Lung (tissue), 12 donors: Measurements from ENCODE around the gene HDAC4. TPM values are rescaled to one million over a fixed set of nuclear protein-coding genes. Genes with fewer than 3 reads are reported as not detected.

ENCODE experiments used
- ATAC-seq: fragments of 200-7000 bp; cut with Tn5 transposase; one replicate; pipeline ENCODE4 v1.9.1; 2020; ENCODE audit warnings: moderate number of reproducible peaks; ENCODE audit not compliant: insufficient read depth, low FRiP score
- DNase-seq, 3 donors: peaks; one replicate each; pipeline ENCODE4 v3.0.0-alpha.2; 2013 to 2017
- H3K27ac ChIP-seq, 2 donors: one replicate each; pipeline ENCODE4 v1.5.1; 2013; ENCODE audit warnings: mild to moderate bottlenecking in 2 of 2, moderate library complexity in 2 of 2, control low read depth in 1 of 2, inconsistent platforms in 1 of 2, low read depth in 1 of 2, low read length in 1 of 2
- H3K27me3 ChIP-seq, 3 donors: one replicate each; pipeline ENCODE4 v1.5.1; 2013; ENCODE audit warnings: low read length in 2 of 3; ENCODE audit not compliant: control insufficient read depth in 3 of 3, insufficient read depth in 3 of 3
- H3K36me3 ChIP-seq, 4 donors: one replicate each; pipeline ENCODE4 v1.5.1; 2013; ENCODE audit warnings: low read length in 4 of 4, mild to moderate bottlenecking in 1 of 4, moderate library complexity in 1 of 4; ENCODE audit not compliant: control insufficient read depth in 4 of 4, insufficient read depth in 4 of 4
- H3K4me1 ChIP-seq, 5 donors: one replicate each; pipeline ENCODE4 v1.5.1; 2013; ENCODE audit warnings: low read length in 5 of 5, mild to moderate bottlenecking in 2 of 5, moderate library complexity in 1 of 5; ENCODE audit not compliant: control insufficient read depth in 5 of 5, insufficient read depth in 5 of 5
- H3K4me3 ChIP-seq: one replicate; pipeline ENCODE4 v1.5.1; 2013; ENCODE audit warnings: mild to moderate bottlenecking, control low read depth, moderate library complexity
- H3K9ac ChIP-seq, 2 donors: one replicate each; pipeline ENCODE4 v1.5.1; 2013; ENCODE audit warnings: low read length in 2 of 2, control low read depth in 1 of 2; ENCODE audit not compliant: insufficient read depth in 1 of 2
- H3K9me3 ChIP-seq, 4 donors: one replicate each; pipeline ENCODE4 v1.5.1; 2013; ENCODE audit warnings: low read length in 3 of 4, mild to moderate bottlenecking in 1 of 4, moderate library complexity in 1 of 4; ENCODE audit not compliant: control insufficient read depth in 4 of 4, insufficient read depth in 3 of 4
- CTCF ChIP-seq: IDR thresholded peaks from 2 replicates; pipeline ENCODE4 v1.5.1; 2012; ENCODE audit warnings: mild to moderate bottlenecking; ENCODE audit errors: control extremely low read depth, extremely low read depth
- WGBS, 2 donors: extraction: QIAGEN DNeasy Blood & Tissue Kit; methylation state at CpG; one replicate each; pipeline ENCODE4 v1.1.7; 2013; 5-methylcytosine and 5-hydroxymethylcytosine counted together
- polyA plus RNA-seq, 2 donors: library from polyadenylated mRNA; stranded (reverse); fragments of 200-250 nt; gene quantifications; one replicate each; pipeline ENCODE4 v1.2.1, GENCODE V29; 2013
- total RNA-seq, 2 donors: library from RNA; depleted of rRNA in 1 of 2; stranded (reverse); fragments of >200 nt in 1 of 2; gene quantifications; one replicate each; pipeline ENCODE4 v1.2.1, GENCODE V29; 2014 to 2021
- donor health status: control.
- donor health status: control.
- donor health status: Bipolar disorder and iron deficiency.
- donor health status: healthy.
- donor health status: DM: yes; HTN: yes; CAD: no.

The HDAC4 gene
- total and polyA plus RNA-seq, 4 donors: 6.9 to 47.7 (median 20.7) TPM

DNA sequence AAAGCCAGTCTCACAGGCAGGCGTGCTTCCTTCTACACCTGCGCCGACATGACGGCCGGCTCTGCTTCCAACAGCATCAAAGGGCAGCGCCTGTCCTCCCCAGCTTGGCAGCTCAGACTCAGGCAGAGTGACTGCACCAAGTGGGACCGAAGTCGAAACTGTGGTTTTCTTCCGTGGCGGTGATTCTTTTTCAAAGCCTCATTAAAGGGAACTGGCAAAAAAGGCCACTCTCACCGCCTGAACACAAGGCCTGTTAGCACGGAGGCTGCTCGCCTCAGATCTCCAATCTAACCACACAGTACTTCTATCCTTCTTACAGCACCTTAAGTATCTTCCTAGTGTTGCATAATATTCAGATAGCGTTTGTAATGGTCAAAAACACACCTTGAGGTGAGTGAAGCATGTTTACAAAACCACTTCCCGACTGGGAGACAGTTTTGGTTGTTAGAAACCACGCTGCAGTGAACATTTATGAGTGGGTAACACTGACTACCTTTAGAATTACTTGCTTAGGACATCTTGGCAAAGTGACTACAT, 236.4 kb downstream of the HDAC4 start:
- Histone ChIP-seq H3K9ac (no peak overlapping the region), H3K27me3 (no peaks in the 10 kb centered on the region), H3K27ac (peak overlapping the region in 1 of 2 donors; percentile 68), H3K4me3 (no peak overlapping the region), H3K4me1 (no peaks in the 10 kb centered on the region), H3K36me3 (peaks cover 5 to 26% (median 7%) of the 10 kb centered on the region in 4 donors), H3K9me3 (no peaks in the 10 kb centered on the region)
- TF ChIP-seq CTCF: no peak
- DNase-seq (no peak), ATAC-seq (peak; percentile 71)
- 54 to 55% methylated on average over 16 of the region's 16 CpGs for WGBS, 2 donors

GRCh38 chr2:239163688-239164334, 237.0 kb downstream of the HDAC4 start:
- H3K36me3 ChIP-seq: peaks cover 5 to 23% (median 7%) of the 10 kb centered on the region in 4 donors

GRCh38 chr2:239162976-239163687, 237.7 kb downstream of the HDAC4 start:
- no peak for TF ChIP-seq CTCF
- Histone ChIP-seq H3K4me1 (no peaks in the 10 kb centered on the region), H3K9ac (no peak overlapping the region), H3K27ac (no peak overlapping the region), H3K9me3 (no peaks in the 10 kb centered on the region), H3K4me3 (no peak overlapping the region), H3K27me3 (no peaks in the 10 kb centered on the region), H3K36me3 (peaks cover 2 to 23% (median 6%) of the 10 kb centered on the region in 4 donors)
- no peak for ATAC-seq
- 96 to 97% methylated on average over 28 of the region's 28 CpGs for WGBS, 2 donors
- no peak for DNase-seq

More at GRCh38 chr2:239163688-239164334, 237.0 kb downstream of the HDAC4 start:
- H3K27me3 ChIP-seq: no peaks in the 10 kb centered on the region
- peak overlapping the region in 1 of 2 donors; percentile 68 for H3K27ac ChIP-seq
- no peaks in the 10 kb centered on the region for H3K4me1 ChIP-seq
- H3K9ac ChIP-seq: no peak overlapping the region
- no peak for TF ChIP-seq CTCF
- WGBS, 2 donors: 87 to 96% methylated on average over 19 to 20 of the region's 20 CpGs
- no peaks in the 10 kb centered on the region for H3K9me3 ChIP-seq
- ATAC-seq (no peak), DNase-seq (no peak)
- H3K4me3 ChIP-seq: no peak overlapping the region
